Keratinocyte (primary cell): Measurements from ENCODE around the gene CYTH2. TPM values are rescaled to one million over a fixed set of nuclear protein-coding genes. Genes with fewer than 3 reads are reported as not detected.

Source experiments
- DNase-seq: peaks from one replicate; pipeline ENCODE4 v3.0.0-alpha.2; 2011; ENCODE audit warnings: low read depth, missing footprints, low spot score
- FAIRE-seq: peaks from 2 replicates; lab custom pipeline; 2011; peaks lifted over from hg19 to GRCh38; lab: Jason Lieb, UNC
- H2AFZ ChIP-seq: 2 replicates; pipeline ENCODE4 v1.6.0; 2012; ENCODE audit warnings: low read length, control low read depth, inconsistent platforms; ENCODE audit not compliant: control insufficient read depth
- H3K27ac ChIP-seq: 2 replicates; pipeline ENCODE4 v1.5.1; 2011; ENCODE audit warnings: low read length; ENCODE audit not compliant: control insufficient read depth, insufficient read depth
- H3K27me3 ChIP-seq: 3 replicates; pipeline ENCODE4 v1.6.0; 2011; ENCODE audit warnings: low read length; ENCODE audit not compliant: control insufficient read depth, insufficient read depth; ENCODE audit errors: extremely low read depth
- H3K36me3 ChIP-seq, 2 experiments: 2 replicates in 1 of 2; 3 replicates in 1 of 2; pipeline ENCODE4 v1.5.1; 2011; ENCODE audit warnings: low read length in 2 of 2, mild to moderate bottlenecking in 1 of 2; ENCODE audit not compliant: control insufficient read depth in 2 of 2, insufficient read depth in 2 of 2; ENCODE audit errors: extremely low read depth in 1 of 2
- H3K4me1 ChIP-seq: 3 replicates; pipeline ENCODE4 v1.5.1; 2011; ENCODE audit warnings: low read length; ENCODE audit not compliant: control insufficient read depth, insufficient read depth; ENCODE audit errors: extremely low read depth
- H3K4me2 ChIP-seq: 3 replicates; pipeline ENCODE4 v1.6.0; 2011; ENCODE audit warnings: low read depth, low read length; ENCODE audit not compliant: control insufficient read depth, insufficient read depth; ENCODE audit errors: extremely low read depth
- H3K4me3 ChIP-seq, 3 experiments: fragments of 200-600 bp in 1 of 3; sonication (generic) in 1 of 3; 2 replicates in 2 of 3; 3 replicates in 1 of 3; pipeline ENCODE4 v1.5.1; 2011 to 2016; ENCODE audit warnings: low read length in 3 of 3, mild to moderate bottlenecking in 3 of 3, control low read depth in 2 of 3, inconsistent platforms in 1 of 3, low read depth in 1 of 3, mixed read lengths in 1 of 3, mixed run types in 1 of 3, moderate library complexity in 1 of 3; ENCODE audit not compliant: control insufficient read depth in 2 of 3, insufficient read depth in 2 of 3; ENCODE audit errors: extremely low read depth in 1 of 3
- H3K79me2 ChIP-seq: 2 replicates; pipeline ENCODE4 v1.6.0; 2012; ENCODE audit warnings: low read length; ENCODE audit not compliant: control insufficient read depth, insufficient read depth
- H3K9ac ChIP-seq: 3 replicates; pipeline ENCODE4 v1.6.0; 2011; ENCODE audit warnings: low read length; ENCODE audit not compliant: control insufficient read depth, insufficient read depth; ENCODE audit errors: extremely low read depth
- H3K9me1 ChIP-seq: 3 replicates; pipeline ENCODE4 v1.6.0; 2011; ENCODE audit warnings: low read length; ENCODE audit not compliant: control insufficient read depth, insufficient read depth; ENCODE audit errors: extremely low read depth
- H3K9me3 ChIP-seq: 2 replicates; pipeline ENCODE4 v1.5.1; 2012; ENCODE audit warnings: low read depth, low read length; ENCODE audit not compliant: control insufficient read depth
- H4K20me1 ChIP-seq: 3 replicates; pipeline ENCODE4 v1.6.0; 2011; ENCODE audit warnings: low read length; ENCODE audit not compliant: control insufficient read depth, insufficient read depth; ENCODE audit errors: extremely low read depth
- EZH2 ChIP-seq: IDR thresholded peaks from one replicate; pipeline ENCODE4 v1.6.1; 2012; ENCODE audit warnings: inconsistent platforms, mild to moderate bottlenecking, low read length, moderate library complexity
- dilution Hi-C: fragments of 300-500 bp; cut with MboI; formaldehyde crosslinking; loops from one replicate; pipeline ENCODE4 v1.7.0; 2020; ENCODE audit warnings: low sequenced_read_pairs; ENCODE audit not compliant: extremely low pct_ligation_motif_present
- polyA plus RNA-seq, 5 experiments: library from polyadenylated mRNA; depleted of rRNA in 3 of 5; stranded (reverse) in 3 of 5; stranded (forward) in 1 of 5; unstranded in 1 of 5; fragments of >200 nt; gene quantifications; 1 replicate in 1 of 5; 2 replicates in 3 of 5; 3 replicates in 1 of 5; pipeline versions ENCODE4 v1.2.1 to v1.2.3, GENCODE V29; 2011 to 2012; ENCODE audit warnings: missing spikeins in 2 of 5, low read depth in 1 of 5, low replicate concordance in 1 of 5
- TF ChIP-seq, protein P1 (sequence below), 3 experiments: IDR thresholded peaks in 1 of 3; conservative IDR thresholded peaks in 1 of 3; optimal IDR thresholded peaks in 1 of 3; 2 replicates in 2 of 3; 3 replicates in 1 of 3; pipeline versions ENCODE3 to v1.5.1; 2011; ENCODE audit warnings: low read length in 3 of 3, mild to moderate bottlenecking in 3 of 3, moderate library complexity in 2 of 3, control low read depth in 1 of 3, inconsistent platforms in 1 of 3; ENCODE audit not compliant: insufficient read depth in 2 of 3; ENCODE audit errors: extremely low read depth in 1 of 3

Gene CYTH2
- polyA plus RNA-seq, 1 donor (not counting 4 experiments of a cell fraction or from before 2014, with no cell fraction given): 27.0 TPM

DNA sequence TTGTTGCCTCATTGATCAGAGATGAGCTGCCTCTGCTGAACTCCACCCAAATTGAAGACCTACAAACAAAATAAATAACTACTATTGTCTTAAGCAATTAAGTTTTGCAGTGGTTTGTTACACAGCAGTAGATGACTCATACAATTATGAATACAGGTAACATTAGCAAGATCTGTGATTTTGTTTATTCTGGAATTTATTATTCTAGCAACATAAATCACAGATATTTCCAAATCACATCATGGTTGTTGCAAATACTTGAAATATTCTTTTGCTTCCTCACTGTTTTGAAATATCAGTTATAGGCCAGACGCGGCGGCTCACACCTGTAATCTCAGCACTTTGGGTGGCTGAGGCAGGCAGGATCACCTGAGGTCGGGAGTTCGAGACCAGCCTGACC, 55.6 kb downstream of the CYTH2 start:
- TF ChIP-seq EZH2: no peak
- TF ChIP-seq, protein P1, sequence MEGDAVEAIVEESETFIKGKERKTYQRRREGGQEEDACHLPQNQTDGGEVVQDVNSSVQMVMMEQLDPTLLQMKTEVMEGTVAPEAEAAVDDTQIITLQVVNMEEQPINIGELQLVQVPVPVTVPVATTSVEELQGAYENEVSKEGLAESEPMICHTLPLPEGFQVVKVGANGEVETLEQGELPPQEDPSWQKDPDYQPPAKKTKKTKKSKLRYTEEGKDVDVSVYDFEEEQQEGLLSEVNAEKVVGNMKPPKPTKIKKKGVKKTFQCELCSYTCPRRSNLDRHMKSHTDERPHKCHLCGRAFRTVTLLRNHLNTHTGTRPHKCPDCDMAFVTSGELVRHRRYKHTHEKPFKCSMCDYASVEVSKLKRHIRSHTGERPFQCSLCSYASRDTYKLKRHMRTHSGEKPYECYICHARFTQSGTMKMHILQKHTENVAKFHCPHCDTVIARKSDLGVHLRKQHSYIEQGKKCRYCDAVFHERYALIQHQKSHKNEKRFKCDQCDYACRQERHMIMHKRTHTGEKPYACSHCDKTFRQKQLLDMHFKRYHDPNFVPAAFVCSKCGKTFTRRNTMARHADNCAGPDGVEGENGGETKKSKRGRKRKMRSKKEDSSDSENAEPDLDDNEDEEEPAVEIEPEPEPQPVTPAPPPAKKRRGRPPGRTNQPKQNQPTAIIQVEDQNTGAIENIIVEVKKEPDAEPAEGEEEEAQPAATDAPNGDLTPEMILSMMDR (optimal IDR thresholded peaks at IDR 0.05 in 1 of 3, IDR thresholded peaks at IDR 0.05 in 1 of 3, conservative IDR thresholded peaks at IDR 0.05 in 1 of 3; ENCODE audit: extremely low read depth in 1 of 3, insufficient read depth in 2 of 3, low read length in 3 of 3): no peak
- H4K20me1 ChIP-seq: no peaks in the 10 kb centered on the region
- no peak overlapping the region for H2AFZ ChIP-seq
- DNase-seq: no peak
- H3K4me3 ChIP-seq: no peak overlapping the region
- no peak for FAIRE-seq
- dilution Hi-C loops: no loop called here
- H3K9me1 ChIP-seq: no peaks in the 10 kb centered on the region
- H3K4me1 ChIP-seq: no peaks in the 10 kb centered on the region
- no peaks in the 10 kb centered on the region for H3K36me3 ChIP-seq
- no peaks in the 10 kb centered on the region for H3K27me3 ChIP-seq
- no peak overlapping the region for H3K4me2 ChIP-seq
- no peak overlapping the region for H3K9ac ChIP-seq
- no peaks in the 10 kb centered on the region for H3K79me2 ChIP-seq
- no peak overlapping the region for H3K27ac ChIP-seq
- no peaks in the 10 kb centered on the region for H3K9me3 ChIP-seq

DNA sequence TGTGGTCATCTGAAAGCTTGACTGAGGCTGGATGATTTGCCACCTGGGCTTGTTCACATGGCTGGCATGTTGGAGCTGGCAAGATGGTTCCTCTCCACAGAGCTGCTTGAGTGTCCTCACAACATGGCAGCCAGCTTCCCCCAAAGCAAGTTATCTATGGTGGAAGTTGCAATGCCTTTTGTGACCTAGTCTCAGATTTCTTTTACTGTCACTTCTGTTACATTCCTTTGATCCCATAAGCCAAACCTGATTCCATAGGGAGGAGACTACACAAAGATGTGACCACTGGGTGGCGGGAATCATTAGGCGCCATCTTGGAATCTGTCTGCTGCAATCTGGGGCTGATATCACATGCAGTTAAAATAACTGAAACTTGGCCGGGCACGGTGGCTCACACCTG, 60.0 kb downstream of the CYTH2 start:
- H3K9me3 ChIP-seq: no peaks in the 10 kb centered on the region
- TF ChIP-seq, protein P1 (optimal IDR thresholded peaks at IDR 0.05 in 1 of 3, IDR thresholded peaks at IDR 0.05 in 1 of 3, conservative IDR thresholded peaks at IDR 0.05 in 1 of 3; ENCODE audit: extremely low read depth in 1 of 3, insufficient read depth in 2 of 3, low read length in 3 of 3): no peak
- no peak for TF ChIP-seq EZH2
- no peak overlapping the region for H3K4me3 ChIP-seq
- H3K9me1 ChIP-seq: no peaks in the 10 kb centered on the region
- no peaks in the 10 kb centered on the region for H4K20me1 ChIP-seq
- dilution Hi-C loops: no loop called here
- no peak for DNase-seq
- no peak for FAIRE-seq
- no peaks in the 10 kb centered on the region for H3K36me3 ChIP-seq
- no peak overlapping the region for H3K27ac ChIP-seq
- no peaks in the 10 kb centered on the region for H3K27me3 ChIP-seq
- H3K4me1 ChIP-seq: no peaks in the 10 kb centered on the region
- H3K9ac ChIP-seq: no peak overlapping the region
- H2AFZ ChIP-seq: no peak overlapping the region
- no peaks in the 10 kb centered on the region for H3K79me2 ChIP-seq
- no peak overlapping the region for H3K4me2 ChIP-seq
